AG10803 (cell line): ENCODE data around the gene MTAP.
A peak's percentile ranks its signal among the peaks of the same experiment; 100 is the strongest.

Experiments
- DNase-seq: peaks from one replicate; pipeline ENCODE4 v3.0.0; 2010; ENCODE audit warnings: low read depth
- H3K4me3 ChIP-seq: 2 replicates; pipeline ENCODE4 v1.5.1; 2011; ENCODE audit warnings: mild to moderate bottlenecking, low read length, control low read depth
- CTCF ChIP-seq: conservative IDR thresholded peaks from 2 replicates; pipeline ENCODE4 v1.5.1; 2011; ENCODE audit warnings: mild to moderate bottlenecking, low read length, control low read depth, inconsistent platforms

MTAP gene

GRCh38 chr9:21812415-21812814, 10.0 kb downstream of the MTAP start:
- no peak overlapping the region for H3K4me3 ChIP-seq
- DNase-seq, result peak; percentile 54
- no peak for TF ChIP-seq CTCF

- TF ChIP-seq CTCF, result peak; percentile 97
- no peak overlapping the region for H3K4me3 ChIP-seq
- peak; percentile 76 for DNase-seq
Observed at GRCh38 chr9:21812946-21813568, 10.6 kb downstream of the MTAP start.

GRCh38 chr9:21813575-21814473, 11.4 kb downstream of the MTAP start:
- TF ChIP-seq CTCF, result peak; percentile 77
- no peak overlapping the region for H3K4me3 ChIP-seq
- peak; percentile 86 for DNase-seq

GRCh38 chr9:21815643-21816042, 13.2 kb downstream of the MTAP start:
- H3K4me3 ChIP-seq, result no peak overlapping the region
- TF ChIP-seq CTCF, result no peak
- no peak for DNase-seq

- TF ChIP-seq CTCF, result no peak
- no peak overlapping the region for H3K4me3 ChIP-seq
- DNase-seq, result peak; percentile 97
Observed at GRCh38 chr9:21817176-21817575, 14.7 kb downstream of the MTAP start.

- DNase-seq, result no peak
- H3K4me3 ChIP-seq, result no peak overlapping the region
- TF ChIP-seq CTCF, result no peak
Observed at GRCh38 chr9:21825637-21826036, 23.2 kb downstream of the MTAP start.

- no peak for DNase-seq
- no peak overlapping the region for H3K4me3 ChIP-seq
- TF ChIP-seq CTCF, result no peak
Observed at GRCh38 chr9:21828853-21829410, 26.5 kb downstream of the MTAP start.
